Lung (tissue), 12 donors: ENCODE measurements around the gene PYGM. TPM values are rescaled to one million over a fixed set of nuclear protein-coding genes. Genes with fewer than 3 reads are reported as not detected.

ENCODE experiments used
- ATAC-seq: fragments of 200-7000 bp; cut with Tn5 transposase; one replicate; pipeline ENCODE4 v1.9.1; 2020; ENCODE audit warnings: moderate number of reproducible peaks; ENCODE audit not compliant: insufficient read depth, low FRiP score
- DNase-seq, 3 donors: peaks; one replicate each; pipeline ENCODE4 v3.0.0-alpha.2; 2013 to 2017
- H3K27ac ChIP-seq, 2 donors: one replicate each; pipeline ENCODE4 v1.5.1; 2013; ENCODE audit warnings: mild to moderate bottlenecking in 2 of 2, moderate library complexity in 2 of 2, control low read depth in 1 of 2, inconsistent platforms in 1 of 2, low read depth in 1 of 2, low read length in 1 of 2
- H3K27me3 ChIP-seq, 3 donors: one replicate each; pipeline ENCODE4 v1.5.1; 2013; ENCODE audit warnings: low read length in 2 of 3; ENCODE audit not compliant: control insufficient read depth in 3 of 3, insufficient read depth in 3 of 3
- H3K36me3 ChIP-seq, 4 donors: one replicate each; pipeline ENCODE4 v1.5.1; 2013; ENCODE audit warnings: low read length in 4 of 4, mild to moderate bottlenecking in 1 of 4, moderate library complexity in 1 of 4; ENCODE audit not compliant: control insufficient read depth in 4 of 4, insufficient read depth in 4 of 4
- H3K4me1 ChIP-seq, 5 donors: one replicate each; pipeline ENCODE4 v1.5.1; 2013; ENCODE audit warnings: low read length in 5 of 5, mild to moderate bottlenecking in 2 of 5, moderate library complexity in 1 of 5; ENCODE audit not compliant: control insufficient read depth in 5 of 5, insufficient read depth in 5 of 5
- H3K4me3 ChIP-seq: one replicate; pipeline ENCODE4 v1.5.1; 2013; ENCODE audit warnings: mild to moderate bottlenecking, control low read depth, moderate library complexity
- H3K9ac ChIP-seq, 2 donors: one replicate each; pipeline ENCODE4 v1.5.1; 2013; ENCODE audit warnings: low read length in 2 of 2, control low read depth in 1 of 2; ENCODE audit not compliant: insufficient read depth in 1 of 2
- H3K9me3 ChIP-seq, 4 donors: one replicate each; pipeline ENCODE4 v1.5.1; 2013; ENCODE audit warnings: low read length in 3 of 4, mild to moderate bottlenecking in 1 of 4, moderate library complexity in 1 of 4; ENCODE audit not compliant: control insufficient read depth in 4 of 4, insufficient read depth in 3 of 4
- WGBS, 2 donors: extraction: QIAGEN DNeasy Blood & Tissue Kit; methylation state at CpG; one replicate each; pipeline ENCODE4 v1.1.7; 2013; 5-methylcytosine and 5-hydroxymethylcytosine counted together
- polyA plus RNA-seq, 2 donors: library from polyadenylated mRNA; stranded (reverse); fragments of 200-250 nt; gene quantifications; one replicate each; pipeline ENCODE4 v1.2.1, GENCODE V29; 2013
- total RNA-seq, 2 donors: library from RNA; depleted of rRNA in 1 of 2; stranded (reverse); fragments of >200 nt in 1 of 2; gene quantifications; one replicate each; pipeline ENCODE4 v1.2.1, GENCODE V29; 2014 to 2021
- TF ChIP-seq, protein P1 (sequence below): IDR thresholded peaks from 2 replicates; pipeline ENCODE4 v1.5.1; 2012; ENCODE audit warnings: mild to moderate bottlenecking; ENCODE audit errors: control extremely low read depth, extremely low read depth
- donor health status: control.
- donor health status: control.
- donor health status: Bipolar disorder and iron deficiency.
- donor health status: healthy.
- donor health status: DM: yes; HTN: yes; CAD: no.

The PYGM gene
- total and polyA plus RNA-seq, 4 donors: 1.2 to 3.8 (median 2.5) TPM

DNA sequence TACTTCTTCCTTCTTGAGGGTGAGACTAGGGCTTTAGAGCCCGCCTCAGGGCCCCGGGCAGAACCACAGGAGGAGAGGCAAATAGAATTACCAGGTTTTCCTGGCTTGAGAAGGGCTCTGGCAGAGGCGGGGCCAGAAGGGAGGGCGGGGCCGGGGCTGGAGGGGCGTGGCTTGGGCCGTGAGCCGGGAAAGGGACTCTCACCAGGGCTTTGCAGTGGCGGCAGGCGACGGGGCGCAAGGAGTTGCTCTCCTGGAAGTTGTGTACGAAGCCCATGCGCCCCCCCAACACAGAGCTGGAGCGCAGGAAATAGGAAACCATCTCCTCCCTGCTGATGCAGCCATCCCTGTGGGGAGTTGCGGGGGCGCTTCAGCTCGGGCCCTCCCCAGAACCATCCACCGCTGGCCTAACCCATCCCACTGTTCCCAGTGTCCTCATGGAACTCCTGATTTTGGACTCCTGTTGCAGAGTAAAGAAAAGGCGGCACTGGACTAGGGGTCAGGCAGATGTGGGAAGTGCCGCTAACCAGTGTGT lies 29.9 kb downstream of the PYGM start:
- no peaks in the 10 kb centered on the region for H3K9me3 ChIP-seq
- TF ChIP-seq, protein P1, sequence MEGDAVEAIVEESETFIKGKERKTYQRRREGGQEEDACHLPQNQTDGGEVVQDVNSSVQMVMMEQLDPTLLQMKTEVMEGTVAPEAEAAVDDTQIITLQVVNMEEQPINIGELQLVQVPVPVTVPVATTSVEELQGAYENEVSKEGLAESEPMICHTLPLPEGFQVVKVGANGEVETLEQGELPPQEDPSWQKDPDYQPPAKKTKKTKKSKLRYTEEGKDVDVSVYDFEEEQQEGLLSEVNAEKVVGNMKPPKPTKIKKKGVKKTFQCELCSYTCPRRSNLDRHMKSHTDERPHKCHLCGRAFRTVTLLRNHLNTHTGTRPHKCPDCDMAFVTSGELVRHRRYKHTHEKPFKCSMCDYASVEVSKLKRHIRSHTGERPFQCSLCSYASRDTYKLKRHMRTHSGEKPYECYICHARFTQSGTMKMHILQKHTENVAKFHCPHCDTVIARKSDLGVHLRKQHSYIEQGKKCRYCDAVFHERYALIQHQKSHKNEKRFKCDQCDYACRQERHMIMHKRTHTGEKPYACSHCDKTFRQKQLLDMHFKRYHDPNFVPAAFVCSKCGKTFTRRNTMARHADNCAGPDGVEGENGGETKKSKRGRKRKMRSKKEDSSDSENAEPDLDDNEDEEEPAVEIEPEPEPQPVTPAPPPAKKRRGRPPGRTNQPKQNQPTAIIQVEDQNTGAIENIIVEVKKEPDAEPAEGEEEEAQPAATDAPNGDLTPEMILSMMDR: no peak
- WGBS, 2 donors: 58 to 63% methylated on average over 21 of the region's 21 CpGs
- peaks cover 0 to 4% (median 0%) of the 10 kb centered on the region in 4 donors for H3K36me3 ChIP-seq
- DNase-seq (peak; percentile 22 to 61 (median 26)), ATAC-seq (no peak)
- H3K27me3 ChIP-seq: peaks cover 0 to 18% (median 2%) of the 10 kb centered on the region in 3 donors
- H3K4me3 ChIP-seq: no peak overlapping the region
- no peak overlapping the region for H3K9ac ChIP-seq
- H3K4me1 ChIP-seq: peaks cover 0 to 4% (median 0%) of the 10 kb centered on the region in 5 donors
- no peak overlapping the region for H3K27ac ChIP-seq

DNA sequence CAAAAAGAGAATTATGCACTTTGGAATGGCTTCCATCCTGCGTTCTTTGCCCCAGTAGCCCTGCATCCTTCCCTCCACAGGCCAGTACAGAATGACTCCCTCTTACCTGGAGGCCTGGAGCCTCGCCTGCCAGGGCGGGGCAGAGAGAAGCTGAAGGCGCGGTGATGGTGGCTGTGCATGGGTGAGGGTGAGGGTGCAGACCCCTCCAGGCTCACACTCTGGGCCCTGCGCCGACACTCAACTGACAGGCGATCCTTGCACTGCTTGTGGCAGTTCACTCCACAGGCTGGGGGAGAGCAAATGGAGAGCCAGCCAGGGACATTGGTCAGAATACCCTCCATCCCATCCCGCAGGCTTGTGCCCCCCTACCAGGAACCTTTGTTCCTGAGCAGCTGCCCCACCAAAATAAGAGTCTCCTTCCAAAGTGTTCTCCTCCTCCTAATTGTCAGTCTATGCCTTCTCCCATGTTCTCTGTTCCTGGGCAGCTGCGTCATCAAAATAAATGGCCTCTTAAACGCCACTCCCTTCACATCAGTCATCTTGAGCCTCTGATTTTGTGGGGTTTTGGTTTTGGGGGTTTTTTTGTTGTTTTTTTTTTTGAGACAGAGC lies 30.9 kb downstream of the PYGM start:
- H3K9me3 ChIP-seq: no peaks in the 10 kb centered on the region
- no peak for DNase-seq
- H3K4me1 ChIP-seq: peaks cover 0 to 4% (median 0%) of the 10 kb centered on the region in 5 donors
- ATAC-seq: no peak
- WGBS, 2 donors: 94 to 97% methylated on average over 11 of the region's 11 CpGs
- no peak overlapping the region for H3K9ac ChIP-seq
- no peak overlapping the region for H3K4me3 ChIP-seq
- H3K27me3 ChIP-seq: peaks cover 0 to 23% (median 4%) of the 10 kb centered on the region in 3 donors
- TF ChIP-seq, protein P1: no peak
- peaks cover 0 to 2% (median 0%) of the 10 kb centered on the region in 4 donors for H3K36me3 ChIP-seq
- no peak overlapping the region for H3K27ac ChIP-seq

DNA sequence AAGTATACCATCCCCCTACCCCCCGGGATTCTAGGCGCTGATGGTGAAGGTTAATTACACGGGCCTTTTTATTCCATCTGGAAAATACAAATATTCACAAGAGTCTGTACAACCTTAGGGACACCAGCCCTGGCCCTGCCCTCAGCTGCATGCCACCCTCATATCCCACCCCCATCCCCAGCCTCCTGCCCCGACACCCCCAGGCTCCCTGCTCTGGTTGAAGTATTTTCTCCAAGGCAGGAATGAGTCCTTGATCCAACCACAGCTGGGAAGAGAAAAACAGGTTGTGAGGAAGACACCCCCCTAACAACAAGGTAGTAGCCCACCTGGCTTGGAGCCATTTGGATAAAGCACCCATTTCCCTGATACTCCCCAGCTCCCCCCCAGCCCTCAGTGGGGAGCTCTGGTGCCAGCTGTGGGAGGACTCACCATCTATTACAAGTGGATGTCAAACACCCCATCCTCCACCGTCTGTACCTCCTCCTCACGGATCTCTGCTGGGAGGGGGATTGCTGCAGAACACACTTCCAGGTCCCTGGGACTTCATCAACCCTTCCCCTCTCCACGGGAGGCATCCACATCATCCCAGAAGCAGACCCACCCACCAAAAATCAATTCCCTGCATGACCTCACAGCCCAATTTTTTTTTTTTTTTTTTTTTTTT lies 32.8 kb downstream of the PYGM start:
- 73 to 85% methylated on average over 7 of the region's 7 CpGs for WGBS, 2 donors
- TF ChIP-seq, protein P1: no peak

More for the DNA sequence above, 32.8 kb downstream of the PYGM start:
- Histone ChIP-seq H3K4me3 (no peak overlapping the region), H3K9me3 (no peaks in the 10 kb centered on the region), H3K9ac (no peak overlapping the region), H3K36me3 (no peaks in the 10 kb centered on the region), H3K27me3 (peaks cover 0 to 28% (median 10%) of the 10 kb centered on the region in 3 donors), H3K4me1 (peaks cover 0 to 4% (median 0%) of the 10 kb centered on the region in 5 donors), H3K27ac (no peak overlapping the region)
- DNase-seq (no peak), ATAC-seq (no peak)
